ENCODE results near the gene LDLRAD4. TPM values are rescaled to one million over a fixed set of nuclear protein-coding genes. Genes with fewer than 3 reads are reported as not detected.

The LDLRAD4 gene
- polyA plus RNA-seq, 1 of the 3 experiments (the other 2 are of a cell fraction) = 0.16 TPM

DNA sequence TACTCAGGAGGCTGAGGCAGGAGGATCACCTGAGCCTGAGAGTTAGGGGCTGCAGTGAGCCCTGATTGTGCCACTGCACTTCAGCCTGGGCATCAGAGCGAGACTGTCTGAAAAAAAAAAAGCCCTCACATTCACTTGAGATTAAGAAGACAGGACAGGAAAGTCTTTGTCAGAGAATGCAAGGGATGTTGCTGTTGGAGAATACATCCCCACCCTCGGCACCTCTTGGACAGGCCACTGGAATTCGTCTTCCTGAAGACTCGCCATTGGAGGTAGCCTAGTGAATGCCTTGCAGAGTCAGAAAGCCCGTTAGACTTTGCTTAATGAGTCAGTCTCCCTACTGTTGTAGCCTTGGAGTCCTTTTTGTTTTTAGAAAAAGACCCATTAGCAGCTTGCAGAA, 302.2 kb downstream of the LDLRAD4 start:
- ChIA-PET POLR2A (no interaction called here), CTCF (no interaction called here)
- no peaks in the 10 kb centered on the region for H3K9me3 ChIP-seq
- no peaks in the 10 kb centered on the region for H3K9me2 ChIP-seq
- no peaks in the 10 kb centered on the region for H4K20me1 ChIP-seq (ENCODE audit: insufficient read depth)
- no peak overlapping the region for H3K4me2 ChIP-seq
- DNase-seq = no peak
- H3K4me1 ChIP-seq (ENCODE audit: control insufficient read depth in 1 of 2, insufficient read depth in 2 of 2, low read depth in 1 of 2, low read length in 1 of 2) = no peaks in the 10 kb centered on the region; a peak in 1 of 4 replicates
- no peak overlapping the region for H3K9ac ChIP-seq
- no peaks in the 10 kb centered on the region for H3F3A ChIP-seq (replicated peaks; ENCODE audit: insufficient read depth)
- H3K4me3 ChIP-seq (ENCODE audit: low read depth in 2 of 2, low read length in 1 of 2) = no peak overlapping the region
- WGBS (ENCODE audit: low lambda C conversion rate) = 56% methylated on average over 5 of the region's 5 CpGs
- no peak overlapping the region for H2AFZ ChIP-seq (ENCODE audit: low read depth)
- no peaks in the 10 kb centered on the region for H3K27me3 ChIP-seq (ENCODE audit: insufficient read depth)
- TF ChIP-seq, protein P1, sequence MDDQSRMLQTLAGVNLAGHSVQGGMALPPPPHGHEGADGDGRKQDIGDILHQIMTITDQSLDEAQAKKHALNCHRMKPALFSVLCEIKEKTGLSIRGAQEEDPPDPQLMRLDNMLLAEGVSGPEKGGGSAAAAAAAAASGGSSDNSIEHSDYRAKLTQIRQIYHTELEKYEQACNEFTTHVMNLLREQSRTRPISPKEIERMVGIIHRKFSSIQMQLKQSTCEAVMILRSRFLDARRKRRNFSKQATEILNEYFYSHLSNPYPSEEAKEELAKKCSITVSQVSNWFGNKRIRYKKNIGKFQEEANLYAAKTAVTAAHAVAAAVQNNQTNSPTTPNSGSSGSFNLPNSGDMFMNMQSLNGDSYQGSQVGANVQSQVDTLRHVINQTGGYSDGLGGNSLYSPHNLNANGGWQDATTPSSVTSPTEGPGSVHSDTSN (IDR thresholded peaks at IDR 0.05) = no peak
- TF ChIP-seq RAD21 (IDR thresholded peaks at IDR 0.05; ENCODE audit: low read length) = no peak
- TF ChIP-seq, protein P2, sequence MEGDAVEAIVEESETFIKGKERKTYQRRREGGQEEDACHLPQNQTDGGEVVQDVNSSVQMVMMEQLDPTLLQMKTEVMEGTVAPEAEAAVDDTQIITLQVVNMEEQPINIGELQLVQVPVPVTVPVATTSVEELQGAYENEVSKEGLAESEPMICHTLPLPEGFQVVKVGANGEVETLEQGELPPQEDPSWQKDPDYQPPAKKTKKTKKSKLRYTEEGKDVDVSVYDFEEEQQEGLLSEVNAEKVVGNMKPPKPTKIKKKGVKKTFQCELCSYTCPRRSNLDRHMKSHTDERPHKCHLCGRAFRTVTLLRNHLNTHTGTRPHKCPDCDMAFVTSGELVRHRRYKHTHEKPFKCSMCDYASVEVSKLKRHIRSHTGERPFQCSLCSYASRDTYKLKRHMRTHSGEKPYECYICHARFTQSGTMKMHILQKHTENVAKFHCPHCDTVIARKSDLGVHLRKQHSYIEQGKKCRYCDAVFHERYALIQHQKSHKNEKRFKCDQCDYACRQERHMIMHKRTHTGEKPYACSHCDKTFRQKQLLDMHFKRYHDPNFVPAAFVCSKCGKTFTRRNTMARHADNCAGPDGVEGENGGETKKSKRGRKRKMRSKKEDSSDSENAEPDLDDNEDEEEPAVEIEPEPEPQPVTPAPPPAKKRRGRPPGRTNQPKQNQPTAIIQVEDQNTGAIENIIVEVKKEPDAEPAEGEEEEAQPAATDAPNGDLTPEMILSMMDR (IDR thresholded peaks at IDR 0.05) = no peak
- TF ChIP-seq GATA2 (CRISPR knock-in tag; IDR thresholded peaks at IDR 0.05) = no peak
- TF ChIP-seq, protein P3, sequence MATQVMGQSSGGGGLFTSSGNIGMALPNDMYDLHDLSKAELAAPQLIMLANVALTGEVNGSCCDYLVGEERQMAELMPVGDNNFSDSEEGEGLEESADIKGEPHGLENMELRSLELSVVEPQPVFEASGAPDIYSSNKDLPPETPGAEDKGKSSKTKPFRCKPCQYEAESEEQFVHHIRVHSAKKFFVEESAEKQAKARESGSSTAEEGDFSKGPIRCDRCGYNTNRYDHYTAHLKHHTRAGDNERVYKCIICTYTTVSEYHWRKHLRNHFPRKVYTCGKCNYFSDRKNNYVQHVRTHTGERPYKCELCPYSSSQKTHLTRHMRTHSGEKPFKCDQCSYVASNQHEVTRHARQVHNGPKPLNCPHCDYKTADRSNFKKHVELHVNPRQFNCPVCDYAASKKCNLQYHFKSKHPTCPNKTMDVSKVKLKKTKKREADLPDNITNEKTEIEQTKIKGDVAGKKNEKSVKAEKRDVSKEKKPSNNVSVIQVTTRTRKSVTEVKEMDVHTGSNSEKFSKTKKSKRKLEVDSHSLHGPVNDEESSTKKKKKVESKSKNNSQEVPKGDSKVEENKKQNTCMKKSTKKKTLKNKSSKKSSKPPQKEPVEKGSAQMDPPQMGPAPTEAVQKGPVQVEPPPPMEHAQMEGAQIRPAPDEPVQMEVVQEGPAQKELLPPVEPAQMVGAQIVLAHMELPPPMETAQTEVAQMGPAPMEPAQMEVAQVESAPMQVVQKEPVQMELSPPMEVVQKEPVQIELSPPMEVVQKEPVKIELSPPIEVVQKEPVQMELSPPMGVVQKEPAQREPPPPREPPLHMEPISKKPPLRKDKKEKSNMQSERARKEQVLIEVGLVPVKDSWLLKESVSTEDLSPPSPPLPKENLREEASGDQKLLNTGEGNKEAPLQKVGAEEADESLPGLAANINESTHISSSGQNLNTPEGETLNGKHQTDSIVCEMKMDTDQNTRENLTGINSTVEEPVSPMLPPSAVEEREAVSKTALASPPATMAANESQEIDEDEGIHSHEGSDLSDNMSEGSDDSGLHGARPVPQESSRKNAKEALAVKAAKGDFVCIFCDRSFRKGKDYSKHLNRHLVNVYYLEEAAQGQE (IDR thresholded peaks at IDR 0.05; ENCODE audit: low read depth, low read length) = no peak
- no peak for TF ChIP-seq RXRA (IDR thresholded peaks at IDR 0.05; ENCODE audit: borderline replicate concordance, low read depth)
- no peak for TF ChIP-seq FOXM1 (IDR thresholded peaks at IDR 0.05; ENCODE audit: low read depth)
- no peak for TF ChIP-seq FOXJ3 (CRISPR knock-in tag; IDR thresholded peaks at IDR 0.05)
- TF ChIP-seq EZH2phosphoT487 (IDR thresholded peaks at IDR 0.05; ENCODE audit: borderline replicate concordance, low read depth) = no peak
- TF ChIP-seq, protein P4, sequence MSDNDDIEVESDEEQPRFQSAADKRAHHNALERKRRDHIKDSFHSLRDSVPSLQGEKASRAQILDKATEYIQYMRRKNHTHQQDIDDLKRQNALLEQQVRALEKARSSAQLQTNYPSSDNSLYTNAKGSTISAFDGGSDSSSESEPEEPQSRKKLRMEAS (IDR thresholded peaks at IDR 0.05; ENCODE audit: low read depth) = no peak
- no peak for TF ChIP-seq RCOR1 (IDR thresholded peaks at IDR 0.05; ENCODE audit: low read length)
- TF ChIP-seq, protein P5, sequence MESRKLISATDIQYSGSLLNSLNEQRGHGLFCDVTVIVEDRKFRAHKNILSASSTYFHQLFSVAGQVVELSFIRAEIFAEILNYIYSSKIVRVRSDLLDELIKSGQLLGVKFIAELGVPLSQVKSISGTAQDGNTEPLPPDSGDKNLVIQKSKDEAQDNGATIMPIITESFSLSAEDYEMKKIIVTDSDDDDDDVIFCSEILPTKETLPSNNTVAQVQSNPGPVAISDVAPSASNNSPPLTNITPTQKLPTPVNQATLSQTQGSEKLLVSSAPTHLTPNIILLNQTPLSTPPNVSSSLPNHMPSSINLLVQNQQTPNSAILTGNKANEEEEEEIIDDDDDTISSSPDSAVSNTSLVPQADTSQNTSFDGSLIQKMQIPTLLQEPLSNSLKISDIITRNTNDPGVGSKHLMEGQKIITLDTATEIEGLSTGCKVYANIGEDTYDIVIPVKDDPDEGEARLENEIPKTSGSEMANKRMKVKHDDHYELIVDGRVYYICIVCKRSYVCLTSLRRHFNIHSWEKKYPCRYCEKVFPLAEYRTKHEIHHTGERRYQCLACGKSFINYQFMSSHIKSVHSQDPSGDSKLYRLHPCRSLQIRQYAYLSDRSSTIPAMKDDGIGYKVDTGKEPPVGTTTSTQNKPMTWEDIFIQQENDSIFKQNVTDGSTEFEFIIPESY (IDR thresholded peaks at IDR 0.05; ENCODE audit: borderline replicate concordance, low read depth) = no peak
- TF ChIP-seq JUND (IDR thresholded peaks at IDR 0.05) = no peak
- no peak for TF ChIP-seq POLR2AphosphoS5 (IDR thresholded peaks at IDR 0.05; ENCODE audit: low read depth, low read length)
- TF ChIP-seq EP300 (IDR thresholded peaks at IDR 0.05; ENCODE audit: borderline replicate concordance in 1 of 2, low read depth in 1 of 2, low read length in 1 of 2) = no peak
- TF ChIP-seq TAF1 (IDR thresholded peaks at IDR 0.05; ENCODE audit: borderline replicate concordance, low read depth, low read length) = no peak
- TF ChIP-seq, protein P6, sequence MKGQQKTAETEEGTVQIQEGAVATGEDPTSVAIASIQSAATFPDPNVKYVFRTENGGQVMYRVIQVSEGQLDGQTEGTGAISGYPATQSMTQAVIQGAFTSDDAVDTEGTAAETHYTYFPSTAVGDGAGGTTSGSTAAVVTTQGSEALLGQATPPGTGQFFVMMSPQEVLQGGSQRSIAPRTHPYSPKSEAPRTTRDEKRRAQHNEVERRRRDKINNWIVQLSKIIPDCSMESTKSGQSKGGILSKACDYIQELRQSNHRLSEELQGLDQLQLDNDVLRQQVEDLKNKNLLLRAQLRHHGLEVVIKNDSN (IDR thresholded peaks at IDR 0.05; ENCODE audit: borderline replicate concordance, low read depth) = no peak
- H3K27ac ChIP-seq (ENCODE audit: low read depth in 2 of 2, low read length in 1 of 2) = no peak overlapping the region
- H3K36me3 ChIP-seq (replicated peaks in 1 of 2; ENCODE audit: control insufficient read depth in 1 of 2, insufficient read depth in 2 of 2, low read length in 1 of 2) = no peaks in the 10 kb centered on the region
- no peaks in the 10 kb centered on the region for H3K79me2 ChIP-seq (ENCODE audit: insufficient read depth)

All from SK-N-SH (cell line).